Hematopoietic multipotent progenitor cell treated with erythropoietin and hydrocortisone succinate and interleukin-3 and kit ligand, for 8 days (in vitro differentiated cells): ENCODE data around the gene ADM2.

Experiments
- DNase-seq: peaks from one replicate; pipeline ENCODE4 v3.0.0-alpha.2; 2015

ADM2 gene

DNA sequence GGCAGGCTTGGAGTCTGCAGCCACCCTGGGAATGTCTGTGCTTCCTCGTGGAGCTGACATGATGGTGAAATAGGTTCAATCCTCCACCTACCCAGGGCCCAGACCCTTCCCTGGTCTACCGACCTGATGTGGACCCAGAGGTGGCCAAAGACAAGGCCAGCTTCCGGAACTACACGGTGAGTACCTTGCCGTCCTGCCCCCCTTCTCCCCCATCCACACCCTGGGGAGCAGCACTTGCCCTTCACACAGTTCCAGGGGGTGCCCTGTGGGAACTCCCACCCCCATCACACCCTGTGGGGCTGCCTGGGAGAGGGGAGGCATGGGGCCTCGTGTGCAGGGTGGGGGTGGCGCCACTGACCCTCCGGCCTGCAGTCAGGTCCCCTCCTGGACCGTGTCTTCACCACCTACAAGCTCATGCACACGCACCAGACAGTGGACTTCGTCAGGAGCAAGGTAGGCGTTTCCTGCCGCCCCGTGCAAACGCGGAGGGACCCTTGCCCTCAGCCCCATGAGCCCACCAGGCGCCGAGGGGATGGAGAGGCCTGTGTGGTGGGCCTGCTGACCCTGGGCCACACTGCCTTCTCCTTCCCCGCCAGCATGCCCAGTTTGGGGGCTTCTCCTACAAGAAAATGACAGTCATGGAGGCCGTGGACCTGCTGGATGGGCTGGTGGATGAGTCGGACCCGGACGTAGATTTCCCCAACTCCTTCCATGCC, 6.1 kb downstream of the ADM2 start:
- DNase-seq = no peak

DNA sequence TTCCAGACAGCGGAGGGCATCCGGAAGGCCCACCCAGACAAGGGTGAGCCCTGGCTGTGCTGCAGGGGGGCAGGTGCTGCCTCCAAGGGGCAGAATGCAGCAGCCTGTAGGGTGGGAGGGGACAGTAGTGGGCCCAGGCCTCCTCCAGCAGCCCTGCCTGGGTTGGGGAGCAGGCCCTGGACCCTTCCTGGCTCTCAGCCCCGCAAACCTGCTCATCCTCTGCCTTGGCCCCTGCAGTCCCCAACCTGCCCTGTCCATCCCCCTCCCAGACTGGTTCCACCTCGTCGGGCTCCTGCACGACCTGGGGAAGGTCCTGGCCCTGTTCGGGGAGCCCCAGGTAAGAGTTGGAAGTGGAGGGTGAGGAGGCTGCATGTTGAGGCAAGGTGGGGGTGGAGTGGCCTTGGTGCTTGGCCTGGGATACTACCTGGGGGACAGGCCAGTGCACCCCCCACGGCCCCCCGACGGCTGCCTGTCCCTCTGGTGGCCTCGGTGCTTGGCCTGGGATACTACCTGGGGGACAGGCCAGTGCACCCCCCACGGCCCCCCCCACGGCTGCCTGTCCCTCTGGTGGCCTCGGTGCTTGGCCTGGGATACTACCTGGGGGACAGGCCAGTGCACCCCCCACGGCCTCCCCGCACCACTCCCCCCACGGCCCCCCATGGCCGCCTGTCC, 6.8 kb downstream of the ADM2 start:
- DNase-seq = no peak

DNA sequence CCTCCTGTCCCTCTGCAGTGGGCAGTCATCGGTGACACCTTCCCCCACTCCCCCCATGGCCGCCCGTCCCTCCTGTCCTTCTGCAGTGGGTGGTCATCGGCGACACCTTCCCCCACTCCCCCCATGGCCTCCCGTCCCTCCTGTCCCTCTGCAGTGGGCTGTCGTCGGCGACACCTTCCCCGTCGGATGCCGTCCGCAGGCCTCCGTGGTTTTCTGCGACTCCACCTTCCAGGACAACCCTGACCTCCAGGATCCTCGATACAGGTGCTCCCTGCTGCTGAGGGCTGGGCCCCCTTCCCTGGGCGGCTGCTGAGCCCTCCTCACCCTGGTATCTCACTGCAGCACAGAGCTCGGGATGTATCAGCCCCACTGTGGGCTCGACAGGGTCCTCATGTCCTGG, 7.5 kb downstream of the ADM2 start:
- DNase-seq = no peak

DNA sequence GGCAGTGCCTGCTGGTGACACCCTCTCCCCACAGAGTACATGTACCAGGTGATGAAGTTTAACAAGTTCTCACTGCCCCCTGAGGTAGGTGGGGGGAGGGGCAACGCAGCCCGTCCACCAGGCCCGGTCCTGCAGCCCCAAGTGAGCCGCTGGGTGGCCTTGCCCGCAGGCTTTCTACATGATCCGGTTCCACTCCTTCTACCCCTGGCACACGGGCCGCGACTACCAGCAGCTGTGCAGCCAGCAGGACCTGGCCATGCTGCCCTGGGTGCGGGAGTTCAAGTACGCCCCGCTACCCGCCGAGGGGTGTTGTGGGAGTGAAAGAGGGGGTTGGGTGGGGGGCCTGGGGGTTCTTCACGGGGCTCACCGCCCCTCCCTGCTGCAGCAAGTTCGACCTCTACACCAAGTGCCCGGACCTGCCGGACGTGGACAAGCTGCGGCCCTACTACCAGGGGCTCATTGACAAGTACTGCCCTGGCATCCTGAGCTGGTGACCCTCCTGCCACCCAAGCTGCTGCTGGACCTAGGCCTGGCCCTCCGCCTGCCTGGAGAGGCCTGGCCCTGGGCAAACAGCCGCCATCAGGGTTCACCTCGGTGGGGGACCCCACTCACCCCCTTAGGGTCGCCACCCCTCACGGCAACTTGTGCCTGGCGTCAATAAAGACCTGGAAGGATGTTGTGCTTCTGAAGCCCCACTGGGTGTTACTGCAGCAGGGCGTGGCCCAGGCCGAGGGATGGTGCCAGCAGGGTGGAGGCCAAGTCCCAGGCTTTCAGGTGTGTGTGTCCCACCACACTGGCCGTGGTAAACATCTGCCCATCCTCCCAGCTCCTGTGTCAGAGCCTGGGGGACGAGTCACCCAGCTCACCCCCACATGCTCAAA, 8.3 kb downstream of the ADM2 start:
- DNase-seq = no peak

DNA sequence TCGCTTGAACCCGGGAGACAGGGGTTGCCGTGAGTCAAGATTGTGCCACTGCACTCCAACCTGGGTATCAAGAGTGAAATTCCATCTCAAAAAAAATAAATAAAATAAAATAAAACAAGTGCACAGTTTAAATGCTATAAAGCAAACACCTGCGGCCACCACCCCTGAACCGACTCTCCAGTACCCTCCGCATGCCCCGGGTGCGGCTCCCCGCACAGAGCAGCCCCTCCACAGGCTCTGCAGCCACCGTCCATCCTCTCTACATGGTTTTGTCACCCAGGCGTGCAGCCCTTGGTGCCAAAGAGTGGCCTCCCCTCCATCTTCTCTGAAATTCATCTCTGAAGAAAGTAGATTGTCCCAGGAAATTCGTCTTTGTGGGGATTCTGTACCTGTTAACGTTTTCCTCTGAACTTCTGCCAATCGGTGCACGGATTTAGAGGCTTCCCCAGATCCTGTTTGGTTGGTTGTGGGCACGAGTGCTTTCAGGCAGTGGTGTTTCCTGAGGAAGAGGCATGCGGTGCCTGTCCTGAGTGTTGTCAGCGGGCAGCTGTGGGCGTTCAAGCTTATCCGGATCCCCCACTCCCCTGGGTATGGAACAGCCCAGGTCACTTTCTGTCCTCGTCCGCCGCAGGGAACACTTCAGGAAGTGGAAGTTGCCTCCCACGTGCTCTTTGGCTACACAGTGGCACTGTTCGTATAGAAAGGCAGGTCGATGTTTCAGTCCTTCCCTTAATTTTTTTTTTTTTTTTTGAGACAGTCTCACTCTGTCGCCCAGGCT, 9.4 kb downstream of the ADM2 start:
- no peak for DNase-seq

DNA sequence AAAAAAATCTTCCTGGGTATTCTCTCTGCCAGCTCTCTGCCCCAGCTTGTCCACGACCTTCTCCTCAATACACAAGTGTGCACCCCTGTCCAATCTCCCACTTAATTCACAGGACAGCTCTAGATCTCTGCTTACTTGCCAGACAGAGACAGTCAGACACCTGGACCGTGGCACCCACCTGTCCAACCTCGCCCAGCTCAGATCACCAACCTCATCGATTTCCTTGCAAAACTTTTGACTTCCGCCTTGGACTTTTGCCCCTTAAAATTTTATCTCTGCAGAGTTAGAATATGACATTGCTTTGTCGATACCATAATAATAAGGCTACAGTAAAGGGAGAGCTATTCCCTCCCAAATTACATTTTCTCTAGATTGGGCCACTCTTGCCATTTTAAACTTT, 15.8 kb downstream of the ADM2 start:
- no peak for DNase-seq

DNA sequence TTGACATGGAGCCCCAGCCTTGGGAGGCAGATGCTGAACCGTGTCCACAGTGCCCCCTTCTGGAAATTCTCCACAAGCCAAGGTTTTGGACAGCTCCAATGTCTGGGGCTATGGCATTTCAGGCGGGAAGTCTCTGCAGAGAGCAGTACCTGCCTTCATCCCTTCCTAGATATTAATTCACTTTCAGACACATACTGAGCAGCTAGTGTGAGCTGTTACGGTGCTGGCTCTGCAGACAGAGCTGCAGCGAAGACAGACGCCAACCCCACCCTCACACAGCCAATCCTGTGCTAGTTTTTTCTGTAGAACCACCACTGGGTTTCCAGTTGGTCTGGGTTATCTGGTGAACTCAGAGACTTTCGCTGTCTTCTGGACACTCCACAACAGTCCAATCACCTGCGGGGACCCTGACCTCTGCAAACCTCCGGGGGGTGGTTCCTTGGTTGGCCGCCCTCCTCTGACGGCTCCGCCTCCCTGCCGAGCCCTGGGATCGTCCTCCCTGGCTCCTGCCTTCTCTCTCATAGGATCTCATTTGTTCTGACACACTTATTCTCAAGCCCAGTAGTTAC, 17.1 kb downstream of the ADM2 start:
- peak; percentile 77 for DNase-seq

GRCh38 chr22:50500452-50500851, 19.1 kb downstream of the ADM2 start:
- DNase-seq = no peak

- no peak for DNase-seq
Measured at GRCh38 chr22:50502096-50502495, 20.8 kb downstream of the ADM2 start.

- no peak for DNase-seq
Measured at GRCh38 chr22:50502628-50503474, 21.5 kb downstream of the ADM2 start.

GRCh38 chr22:50503475-50504145, 22.3 kb downstream of the ADM2 start:
- DNase-seq = no peak

DNA sequence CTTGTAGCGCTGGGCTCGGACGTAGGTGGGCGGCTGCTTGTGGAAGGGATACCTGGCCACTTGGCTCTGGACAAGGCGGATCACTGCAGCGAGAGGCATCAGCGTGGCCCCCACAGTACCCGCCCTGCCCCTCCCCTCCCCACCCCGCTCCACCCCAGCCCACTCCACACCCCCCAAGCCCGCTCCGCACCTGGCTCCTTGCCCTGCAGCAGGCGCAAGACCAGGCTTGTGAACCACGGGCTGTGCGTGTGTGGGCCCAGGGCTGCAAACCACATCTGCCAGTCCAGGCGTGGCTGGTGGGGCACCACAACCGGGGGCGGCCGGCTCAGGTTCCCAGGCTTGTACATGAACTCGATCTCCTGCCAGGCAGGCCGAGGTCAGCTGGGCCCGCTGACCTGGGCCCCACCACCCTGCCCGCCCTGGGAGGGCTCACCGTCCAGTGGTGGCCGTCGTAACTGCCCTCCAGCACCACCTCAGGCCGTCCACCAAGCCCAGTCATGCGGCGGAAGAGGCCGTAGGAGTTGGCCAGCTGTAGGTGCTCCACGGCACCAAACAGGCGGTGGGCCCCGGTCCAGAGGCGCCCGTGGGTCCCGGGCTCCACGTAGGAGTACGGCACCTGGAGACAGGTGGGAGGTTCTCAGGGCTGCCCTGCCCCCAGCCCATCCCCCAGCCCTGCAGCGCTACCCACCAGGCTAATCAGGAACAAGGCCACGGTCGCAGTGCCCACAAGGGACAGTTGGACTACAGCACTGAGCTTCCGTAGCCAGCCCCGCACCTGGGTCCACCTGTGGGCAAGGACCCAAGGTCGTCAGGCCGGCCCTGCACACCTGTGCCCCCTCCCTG, 23.2 kb downstream of the ADM2 start:
- no peak for DNase-seq

- DNase-seq = no peak
Measured at GRCh38 chr22:50505276-50505775, 24.0 kb downstream of the ADM2 start.

DNA sequence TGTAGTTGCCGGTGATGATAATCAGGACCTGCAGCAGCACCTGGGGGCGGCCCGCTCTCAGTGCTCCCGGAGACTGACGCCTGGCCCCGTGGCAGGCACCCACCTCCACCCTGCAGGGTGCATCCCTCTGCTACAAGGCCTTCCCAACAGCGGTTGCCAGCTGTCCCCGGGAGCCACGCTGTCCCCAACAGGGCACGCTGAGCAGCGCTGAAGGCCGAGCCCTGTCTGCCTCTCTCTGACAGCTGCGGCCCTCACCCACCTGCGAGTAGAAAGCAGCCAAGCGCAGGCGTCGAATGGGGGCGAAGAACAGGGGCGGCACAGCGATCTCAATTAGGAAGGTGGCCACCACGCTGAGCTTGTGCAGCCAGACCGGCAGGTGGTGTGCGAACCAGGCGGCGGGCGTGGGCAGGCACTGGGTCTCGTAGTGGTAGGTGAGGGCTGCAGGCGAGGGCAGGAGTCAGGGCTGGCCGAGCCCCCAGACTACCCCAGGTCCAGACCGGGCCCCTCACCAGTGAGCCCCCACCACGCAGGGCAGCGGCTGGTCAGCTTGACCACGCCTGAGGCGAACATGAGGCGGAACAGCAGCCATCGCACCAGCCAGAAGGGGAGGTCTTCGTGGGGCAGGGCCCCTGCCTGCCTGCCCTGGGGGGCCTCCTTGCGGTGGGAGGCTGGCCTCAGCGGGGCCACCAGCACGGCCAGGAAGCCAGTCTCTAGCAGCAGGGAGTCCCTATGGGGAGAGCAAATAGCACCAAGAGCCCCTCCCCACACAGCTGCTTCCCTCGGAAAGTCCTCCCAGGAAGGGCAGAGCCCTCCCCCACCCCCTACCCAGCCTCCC, 24.6 kb downstream of the ADM2 start:
- DNase-seq = no peak

DNA sequence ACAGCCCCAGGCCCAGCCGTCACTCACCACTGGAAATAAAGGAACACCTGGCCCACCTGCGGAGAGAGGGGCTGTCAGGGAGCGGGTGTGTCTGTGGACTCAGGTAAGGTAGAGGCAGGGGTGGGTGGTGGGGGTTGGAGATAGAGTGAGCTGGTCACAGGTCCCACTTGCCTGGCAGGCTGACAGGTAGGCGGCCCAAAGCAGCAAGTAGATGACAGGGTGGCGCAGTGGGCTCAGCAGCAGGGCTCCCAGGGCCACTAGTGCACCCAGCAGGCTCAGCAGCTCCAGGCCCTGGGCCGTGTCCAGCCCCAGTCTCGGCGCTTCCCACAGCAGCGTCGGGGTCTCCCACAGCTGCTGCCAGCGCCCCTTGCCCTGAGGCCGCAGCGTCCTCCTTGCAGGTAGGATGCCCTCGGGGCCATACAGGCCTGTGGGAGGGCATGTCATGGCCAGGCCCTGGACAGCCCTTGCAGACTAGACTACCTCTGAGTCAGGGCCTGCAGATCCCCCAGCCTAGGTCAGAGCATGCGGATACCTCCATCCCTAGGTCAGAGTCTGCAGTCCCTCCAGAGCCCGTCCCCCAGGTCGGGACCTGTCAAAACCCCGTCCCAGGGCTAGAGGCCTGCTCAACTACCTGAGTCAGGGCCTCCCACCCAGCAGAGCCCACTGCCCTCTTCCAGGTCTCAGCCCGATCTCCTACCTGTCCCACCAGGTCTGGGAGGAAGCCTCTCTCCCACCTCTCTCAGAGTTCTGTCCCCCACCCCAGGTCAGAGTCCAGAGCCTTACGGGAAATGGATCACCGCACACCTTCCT, 25.5 kb downstream of the ADM2 start:
- no peak for DNase-seq

DNA sequence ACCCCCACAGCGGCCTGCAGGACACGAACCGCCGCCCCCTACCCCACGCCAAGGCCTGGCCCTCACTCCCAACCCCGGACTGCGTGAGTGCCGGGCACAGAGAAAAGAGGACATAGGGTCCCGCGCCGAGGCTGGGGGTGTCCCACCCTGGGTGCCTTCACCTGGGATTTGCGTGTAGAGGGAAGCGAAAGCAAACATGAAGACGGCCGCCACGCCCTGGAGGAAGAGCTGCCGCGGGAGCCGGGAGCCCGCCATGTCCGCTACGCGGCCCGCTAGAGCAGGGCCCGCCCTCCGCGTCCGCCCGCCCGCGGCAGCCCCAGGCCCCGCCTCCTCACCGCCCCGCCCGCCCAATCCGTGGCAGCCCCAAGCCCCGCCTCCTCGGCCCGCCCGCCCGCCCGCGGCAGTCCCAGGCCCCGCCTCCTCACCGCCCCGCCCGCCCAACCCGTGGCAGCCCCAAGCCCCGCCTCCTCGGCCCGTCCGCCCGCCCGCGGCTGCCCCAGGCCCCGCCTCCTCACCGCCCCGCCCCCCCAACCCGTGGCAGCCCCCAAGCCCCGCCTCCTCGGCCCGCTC, 26.2 kb downstream of the ADM2 start, which contains the start of gene LMF2:
Gene LMF2 (minus strand): TSS at position 282 of the 570 bp plus-strand sequence. CDS start 27 bp downstream, at position 255.
- peak; percentile 75 for DNase-seq
